OCI-LY1 (cell line): ENCODE data around the gene SYCN.

ENCODE experiments used
- EZH2 ChIP-seq: fragments of 200-600 bp; sonication (generic), shearing (Covaris generic); IDR thresholded peaks from 2 replicates; pipeline ENCODE4 v1.8.0; 2017; ENCODE audit warnings: borderline replicate concordance, mixed run types, mild to moderate bottlenecking, antibody characterized with exemption, low read length, moderate library complexity, mixed read lengths
- TF ChIP-seq, protein P1 (sequence below): fragments of 200-600 bp; sonication (generic), shearing (Covaris generic); IDR thresholded peaks from 2 replicates; pipeline ENCODE4 v1.5.1; 2017; ENCODE audit warnings: mild to moderate bottlenecking, antibody characterized with exemption, low read length, moderate library complexity, mixed read lengths

DNA sequence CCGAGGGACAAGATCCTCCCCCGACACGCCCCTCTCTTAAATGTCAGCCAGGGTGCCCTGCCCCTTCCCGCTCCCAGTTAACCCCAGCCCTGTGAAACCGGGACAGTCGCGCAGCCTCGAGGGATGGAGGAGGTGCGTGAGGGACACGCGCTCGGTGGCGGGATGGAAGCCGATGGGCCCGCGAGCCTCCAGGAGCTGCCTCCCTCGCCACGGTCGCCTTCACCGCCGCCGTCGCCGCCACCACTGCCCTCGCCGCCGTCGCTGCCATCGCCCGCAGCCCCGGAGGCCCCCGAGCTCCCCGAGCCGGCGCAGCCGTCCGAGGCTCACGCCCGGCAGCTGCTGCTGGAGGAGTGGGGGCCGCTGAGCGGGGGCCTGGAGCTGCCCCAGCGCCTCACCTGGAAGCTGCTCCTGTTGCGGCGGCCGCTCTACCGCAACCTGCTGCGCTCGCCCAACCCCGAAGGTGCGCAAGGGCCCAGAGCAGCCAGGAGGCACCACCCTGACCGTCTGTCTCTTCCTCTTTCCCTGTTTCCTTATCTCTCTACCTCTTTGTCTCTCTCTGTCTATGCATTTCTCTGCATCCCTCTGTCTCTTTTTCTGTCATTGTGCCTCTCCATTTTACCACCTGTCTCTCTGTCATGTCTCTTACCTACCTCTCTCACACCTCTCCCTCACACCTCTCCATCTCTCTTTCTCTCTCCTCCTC, 7.1 kb downstream of the SYCN start, which contains the start of gene NCCRP1:
- no peak for TF ChIP-seq EZH2
- TF ChIP-seq, protein P1, sequence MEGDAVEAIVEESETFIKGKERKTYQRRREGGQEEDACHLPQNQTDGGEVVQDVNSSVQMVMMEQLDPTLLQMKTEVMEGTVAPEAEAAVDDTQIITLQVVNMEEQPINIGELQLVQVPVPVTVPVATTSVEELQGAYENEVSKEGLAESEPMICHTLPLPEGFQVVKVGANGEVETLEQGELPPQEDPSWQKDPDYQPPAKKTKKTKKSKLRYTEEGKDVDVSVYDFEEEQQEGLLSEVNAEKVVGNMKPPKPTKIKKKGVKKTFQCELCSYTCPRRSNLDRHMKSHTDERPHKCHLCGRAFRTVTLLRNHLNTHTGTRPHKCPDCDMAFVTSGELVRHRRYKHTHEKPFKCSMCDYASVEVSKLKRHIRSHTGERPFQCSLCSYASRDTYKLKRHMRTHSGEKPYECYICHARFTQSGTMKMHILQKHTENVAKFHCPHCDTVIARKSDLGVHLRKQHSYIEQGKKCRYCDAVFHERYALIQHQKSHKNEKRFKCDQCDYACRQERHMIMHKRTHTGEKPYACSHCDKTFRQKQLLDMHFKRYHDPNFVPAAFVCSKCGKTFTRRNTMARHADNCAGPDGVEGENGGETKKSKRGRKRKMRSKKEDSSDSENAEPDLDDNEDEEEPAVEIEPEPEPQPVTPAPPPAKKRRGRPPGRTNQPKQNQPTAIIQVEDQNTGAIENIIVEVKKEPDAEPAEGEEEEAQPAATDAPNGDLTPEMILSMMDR: no peak
